Raji (cell line): ENCODE data around the gene IQCE.

Experiments used
- POLR2A ChIP-seq: IDR thresholded peaks from 2 replicates; pipeline ENCODE4 v1.6.1; 2011; ENCODE audit warnings: low read depth, low read length, control low read depth; ENCODE audit not compliant: insufficient read depth

The IQCE gene

GRCh38 chr7:2613098-2613930 is 54.5 kb downstream of the IQCE start:
- TF ChIP-seq POLR2A, result no peak

GRCh38 chr7:2613931-2614600 is 55.3 kb downstream of the IQCE start:
- no peak for TF ChIP-seq POLR2A

GRCh38 chr7:2614631-2615330 is 56.0 kb downstream of the IQCE start:
- no peak for TF ChIP-seq POLR2A

GRCh38 chr7:2616387-2617324 is 57.9 kb downstream of the IQCE start:
- TF ChIP-seq POLR2A, result no peak

GRCh38 chr7:2617325-2617905 is 58.6 kb downstream of the IQCE start:
- TF ChIP-seq POLR2A, result no peak

GRCh38 chr7:2619116-2619515 is 60.3 kb downstream of the IQCE start:
- TF ChIP-seq POLR2A, result no peak

- no peak for TF ChIP-seq POLR2A
Observed at GRCh38 chr7:2621061-2621828, 62.5 kb downstream of the IQCE start.

- TF ChIP-seq POLR2A, result no peak
Observed at GRCh38 chr7:2621948-2622640, 63.3 kb downstream of the IQCE start.

- TF ChIP-seq POLR2A, result no peak
Observed at GRCh38 chr7:2622869-2623697, 64.3 kb downstream of the IQCE start.

GRCh38 chr7:2623698-2624014 is 64.9 kb downstream of the IQCE start:
- TF ChIP-seq POLR2A, result no peak

- TF ChIP-seq POLR2A, result no peak
Observed at GRCh38 chr7:2624293-2624886, 65.6 kb downstream of the IQCE start.

GRCh38 chr7:2626498-2627117 is 67.8 kb downstream of the IQCE start:
- TF ChIP-seq POLR2A, result no peak
